ENCODE results near the gene THOC1. TPM values are rescaled to one million over a fixed set of nuclear protein-coding genes. Genes with fewer than 3 reads are reported as not detected.
"Not testable (repeated sequence)": the region's sequence is repeated elsewhere in the genome, so short reads cannot be mapped to it uniquely, and the experiment has no call there.

The THOC1 gene
- total RNA-seq = 10 to 100 TPM; 65.9 to 69.9 TPM
- polyA plus RNA-seq = 10 to 100 TPM; 15.2 to 19.0 TPM

GRCh38 chr18:267688-268552 lies at the start of gene THOC1:
Gene THOC1 (minus strand): TSS chr18:268047. CDS start chr18:268019, 28 bp downstream.
- Mint-ChIP-seq H3K9me3 (peaks cover 0 to 5% (median 0%) of the 10 kb centered on the region in 8 donors), H3K27ac (peak within 1 kb of the TSS; percentile 99 to 100 (median 100)), H3K4me1 (peaks cover 17 to 47% (median 30%) of the 10 kb centered on the region in 4 donors), H3K27me3 (no peaks in the 10 kb centered on the region), H3K4me3 (peak within 1 kb of the TSS; percentile 95 to 100 (median 98)), H3K36me3 (peaks cover 15 to 36% of the 10 kb centered on the region in 2 donors)
- intact Hi-C loops (cut with micrococcal nuclease) = loop anchor here (1.0 to 10.0 kb wide), 4 partner anchors 110 to 545 kb away; partner anchors contain the start of genes USP14 and YES1
- ChIA-PET CTCF (ENCODE audit: partially characterized antibody) (interaction anchor here (0.6 kb wide), 2 partner anchors 38 to 157 kb away, joined by 3 read pairs; no protein-coding TSS in a partner anchor), POLR2A (ENCODE audit: partially characterized antibody) (interaction anchor here (0.5 to 2.0 kb wide), 9 partner anchors 10 to 390 kb away, joined by 3 to 34 read pairs (median 4); partner anchors contain the start of genes TYMS and USP14)
- DNase-seq = peak; percentile 92 to 96 (median 93)
- H3K4me3 ChIP-seq (ENCODE audit: low read length in 2 of 2) = peak within 1 kb of the TSS; percentile 92 to 99
- H3K27ac ChIP-seq (ENCODE audit: low read depth, low read length) = peak within 1 kb of the TSS; percentile 99
- no peaks in the 10 kb centered on the region for H3K9me3 ChIP-seq (ENCODE audit: control insufficient read depth in 1 of 2, low read length in 2 of 2)
- H3K4me1 ChIP-seq (ENCODE audit: insufficient read depth, low read length) = peaks cover 24% of the 10 kb centered on the region
- no peaks in the 10 kb centered on the region for H3K27me3 ChIP-seq (ENCODE audit: insufficient read depth, low read length)
- H3K36me3 ChIP-seq (ENCODE audit: insufficient read depth, low read length) = peaks cover 14% of the 10 kb centered on the region

GRCh38 chr18:317618-318017 lies 49.8 kb upstream of the THOC1 start:
- no peak overlapping the region for H3K4me3 Mint-ChIP-seq
- H3K9me3 ChIP-seq (ENCODE audit: control insufficient read depth in 1 of 2, low read length in 2 of 2) = no peaks in the 10 kb centered on the region
- intact Hi-C loops (cut with micrococcal nuclease) = no loop called here
- no peaks in the 10 kb centered on the region for H3K27me3 ChIP-seq (ENCODE audit: insufficient read depth, low read length)
- no peaks in the 10 kb centered on the region for H3K36me3 ChIP-seq (ENCODE audit: insufficient read depth, low read length)
- H3K4me3 ChIP-seq (ENCODE audit: low read length in 2 of 2) = no peak overlapping the region
- no peaks in the 10 kb centered on the region for H3K36me3 Mint-ChIP-seq
- H3K27ac Mint-ChIP-seq = no peak overlapping the region
- no peak overlapping the region for H3K27ac ChIP-seq (ENCODE audit: low read depth, low read length)
- DNase-seq = no peak
- H3K27me3 Mint-ChIP-seq = peaks cover 3 to 6% of the 10 kb centered on the region in 2 donors
- ChIA-PET CTCF (ENCODE audit: partially characterized antibody) (no interaction called here), POLR2A (ENCODE audit: partially characterized antibody) (no interaction called here)
- H3K4me1 Mint-ChIP-seq = peaks cover 2 to 8% (median 6%) of the 10 kb centered on the region in 4 donors
- no peaks in the 10 kb centered on the region for H3K4me1 ChIP-seq (ENCODE audit: insufficient read depth, low read length)
- no peaks in the 10 kb centered on the region for H3K9me3 Mint-ChIP-seq

GRCh38 chr18:316393-316792 lies 48.5 kb upstream of the THOC1 start:
- H3K9me3 Mint-ChIP-seq = no peaks in the 10 kb centered on the region

GRCh38 chr18:313931-314330 lies 46.1 kb upstream of the THOC1 start:
- peaks cover 8 to 11% of the 10 kb centered on the region in 2 donors for H3K27me3 Mint-ChIP-seq
- Histone ChIP-seq H3K27ac (ENCODE audit: low read depth, low read length) (no peak overlapping the region), H3K4me3 (ENCODE audit: low read length in 2 of 2) (no peak overlapping the region), H3K4me1 (ENCODE audit: insufficient read depth, low read length) (no peaks in the 10 kb centered on the region), H3K9me3 (ENCODE audit: control insufficient read depth in 1 of 2, low read length in 2 of 2) (no peaks in the 10 kb centered on the region), H3K27me3 (ENCODE audit: insufficient read depth, low read length) (no peaks in the 10 kb centered on the region), H3K36me3 (ENCODE audit: insufficient read depth, low read length) (no peaks in the 10 kb centered on the region)
- DNase-seq = no peak
- H3K4me3 Mint-ChIP-seq = no peak overlapping the region
- H3K36me3 Mint-ChIP-seq = no peaks in the 10 kb centered on the region
- H3K9me3 Mint-ChIP-seq = no peaks in the 10 kb centered on the region
- no peaks in the 10 kb centered on the region for H3K4me1 Mint-ChIP-seq
- POLR2A ChIA-PET (ENCODE audit: partially characterized antibody) = no interaction called here
- CTCF ChIA-PET (ENCODE audit: partially characterized antibody) = no interaction called here
- intact Hi-C loops (cut with micrococcal nuclease) = no loop called here
- no peak overlapping the region for H3K27ac Mint-ChIP-seq

More at GRCh38 chr18:316393-316792, 48.5 kb upstream of the THOC1 start:
- H3K9me3 ChIP-seq (ENCODE audit: control insufficient read depth in 1 of 2, low read length in 2 of 2) = no peaks in the 10 kb centered on the region
- intact Hi-C loops (cut with micrococcal nuclease) = no loop called here
- no peak overlapping the region for H3K4me3 ChIP-seq (ENCODE audit: low read length in 2 of 2)
- no peaks in the 10 kb centered on the region for H3K4me1 ChIP-seq (ENCODE audit: insufficient read depth, low read length)
- Mint-ChIP-seq H3K4me3 (peak overlapping the region in 1 of 8 donors; percentile 17), H3K27me3 (peaks cover 0 to 5% of the 10 kb centered on the region in 2 donors), H3K4me1 (no peaks in the 10 kb centered on the region), H3K36me3 (no peaks in the 10 kb centered on the region), H3K27ac (no peak overlapping the region)
- no peak overlapping the region for H3K27ac ChIP-seq (ENCODE audit: low read depth, low read length)
- ChIA-PET POLR2A (ENCODE audit: partially characterized antibody) (interaction anchor here (0.6 kb wide), 1 partner anchor 520 kb away, joined by 5 read pairs; no protein-coding TSS in a partner anchor), CTCF (ENCODE audit: partially characterized antibody) (no interaction called here)
- H3K36me3 ChIP-seq (ENCODE audit: insufficient read depth, low read length) = no peaks in the 10 kb centered on the region
- no peaks in the 10 kb centered on the region for H3K27me3 ChIP-seq (ENCODE audit: insufficient read depth, low read length)
- DNase-seq = no peak

GRCh38 chr18:312415-312814 lies 44.6 kb upstream of the THOC1 start:
- no peaks in the 10 kb centered on the region for H3K9me3 Mint-ChIP-seq
- intact Hi-C loops (cut with micrococcal nuclease) = no loop called here
- DNase-seq = no peak
- Histone ChIP-seq H3K9me3 (ENCODE audit: control insufficient read depth in 1 of 2, low read length in 2 of 2) (no peaks in the 10 kb centered on the region), H3K4me3 (ENCODE audit: low read length in 2 of 2) (no peak overlapping the region), H3K4me1 (ENCODE audit: insufficient read depth, low read length) (no peaks in the 10 kb centered on the region), H3K36me3 (ENCODE audit: insufficient read depth, low read length) (no peaks in the 10 kb centered on the region), H3K27me3 (ENCODE audit: insufficient read depth, low read length) (no peaks in the 10 kb centered on the region), H3K27ac (ENCODE audit: low read depth, low read length) (no peak overlapping the region)
- no peak overlapping the region for H3K27ac Mint-ChIP-seq
- CTCF ChIA-PET (ENCODE audit: partially characterized antibody) = no interaction called here
- POLR2A ChIA-PET (ENCODE audit: partially characterized antibody) = no interaction called here
- no peak overlapping the region for H3K4me3 Mint-ChIP-seq
- H3K36me3 Mint-ChIP-seq = no peaks in the 10 kb centered on the region
- H3K4me1 Mint-ChIP-seq = no peaks in the 10 kb centered on the region
- peaks cover 12 to 17% of the 10 kb centered on the region in 2 donors for H3K27me3 Mint-ChIP-seq

GRCh38 chr18:310042-310441 lies 42.2 kb upstream of the THOC1 start:
- Mint-ChIP-seq H3K27me3 (peaks cover 20 to 26% of the 10 kb centered on the region in 2 donors), H3K9me3 (no peaks in the 10 kb centered on the region), H3K36me3 (no peaks in the 10 kb centered on the region), H3K4me1 (no peaks in the 10 kb centered on the region), H3K4me3 (no peak overlapping the region), H3K27ac (no peak overlapping the region)
- Histone ChIP-seq H3K36me3 (ENCODE audit: insufficient read depth, low read length) (no peaks in the 10 kb centered on the region), H3K4me3 (ENCODE audit: low read length in 2 of 2) (no peak overlapping the region), H3K9me3 (ENCODE audit: control insufficient read depth in 1 of 2, low read length in 2 of 2) (no peaks in the 10 kb centered on the region), H3K27me3 (ENCODE audit: insufficient read depth, low read length) (no peaks in the 10 kb centered on the region), H3K4me1 (ENCODE audit: insufficient read depth, low read length) (no peaks in the 10 kb centered on the region), H3K27ac (ENCODE audit: low read depth, low read length) (no peak overlapping the region)
- intact Hi-C loops (cut with micrococcal nuclease) = no loop called here
- ChIA-PET CTCF (ENCODE audit: partially characterized antibody) (no interaction called here), POLR2A (ENCODE audit: partially characterized antibody) (no interaction called here)
- DNase-seq = no peak

- H3K27ac Mint-ChIP-seq; H3K27ac ChIP-seq (ENCODE audit: low read depth, low read length); POLR2A ChIA-PET (ENCODE audit: partially characterized antibody); H3K4me3 Mint-ChIP-seq; intact Hi-C loops (cut with micrococcal nuclease); H3K4me3 ChIP-seq (ENCODE audit: low read length in 2 of 2); H3K36me3 ChIP-seq (ENCODE audit: insufficient read depth, low read length); CTCF ChIA-PET (ENCODE audit: partially characterized antibody); H3K9me3 ChIP-seq (ENCODE audit: control insufficient read depth in 1 of 2, low read length in 2 of 2); H3K4me1 ChIP-seq (ENCODE audit: insufficient read depth, low read length); H3K27me3 ChIP-seq (ENCODE audit: insufficient read depth, low read length); H3K9me3 Mint-ChIP-seq; H3K4me1 Mint-ChIP-seq; H3K36me3 Mint-ChIP-seq; DNase-seq: not testable (repeated sequence)
- peaks cover 23 to 33% of the 10 kb centered on the region in 2 donors for H3K27me3 Mint-ChIP-seq
Measured at GRCh38 chr18:308086-308485, 40.2 kb upstream of the THOC1 start.
